HCT116 (cell line): ENCODE data around the gene RNF214. TPM values are rescaled to one million over a fixed set of nuclear protein-coding genes. Genes with fewer than 3 reads are reported as not detected.

ENCODE experiments used
- ATAC-seq: fragments of 200-7000 bp; cut with Tn5 transposase; 2 replicates; pipeline ENCODE4 v1.9.1; 2020; ENCODE audit warnings: mild to moderate bottlenecking, moderate library complexity
- BruUV-seq: library from RNA; stranded (reverse); fragments of 400-500 nt; replicated peaks from 2 replicates; lab custom pipeline; 2021; lab: Mats Ljungman, UMichigan
- CTCF ChIA-PET: fragments of 300-600 bp; sonication (Branson Sonifier 250); formaldehyde crosslinking; loops from one replicate; lab custom pipeline; 2021; ENCODE audit warnings: antibody characterized with exemption; lab: Charles Lee
- POLR2A ChIA-PET: fragments of 300-600, 350-600 bp; sonication (Branson Sonifier 250); formaldehyde crosslinking; loops from one replicate; lab custom pipeline; 2021; ENCODE audit warnings: antibody characterized with exemption; lab: Charles Lee
- RAD21 ChIA-PET, 2 experiments: fragments of 300-600 bp; sonication (Branson Sonifier 250); formaldehyde crosslinking; loops; one replicate each; lab custom pipeline; 2023; ENCODE audit warnings: low total read pairs in 2 of 2; ENCODE audit not compliant: uncharacterized antibody in 2 of 2, unreplicated experiment in 2 of 2, low non-redundant PET in 1 of 2; lab: Charles Lee
- DNase-seq: peaks from one replicate; pipeline ENCODE4 v3.0.0-alpha.2; 2010; ENCODE audit warnings: low read depth, low spot score
- H2AFZ ChIP-seq: fragments of 200-600 bp; shearing (Covaris generic), sonication (generic); 2 replicates; pipeline ENCODE4 v1.6.1; 2017; ENCODE audit warnings: low read depth, mixed run types, mixed read lengths, antibody characterized with exemption, low read length; ENCODE audit not compliant: poor library complexity, severe bottlenecking
- H3K27ac ChIP-seq: 2 replicates; pipeline ENCODE4 v1.5.1; 2012; ENCODE audit warnings: low read depth, low read length
- H3K27me3 ChIP-seq: fragments of 200-600 bp; sonication (generic); 2 replicates; pipeline ENCODE4 v1.6.1; 2016; ENCODE audit warnings: mixed run types, low read length, mixed read lengths; ENCODE audit not compliant: insufficient read depth
- H3K36me3 ChIP-seq, 2 experiments: fragments of 200-500 bp in 1 of 2; fragments of 200-600 bp in 1 of 2; sonication (Bioruptor generic) in 1 of 2; sonication (generic) in 1 of 2; 2 replicates each; pipeline versions ENCODE4 v1.5.1 to v1.6.1; 2014 to 2016; ENCODE audit warnings: low read length in 2 of 2, inconsistent platforms in 1 of 2, mixed read lengths in 1 of 2, mixed run types in 1 of 2; ENCODE audit not compliant: insufficient read depth in 2 of 2, control insufficient read depth in 1 of 2
- H3K4me1 ChIP-seq, 2 experiments: fragments of 200-600 bp in 1 of 2; sonication (generic) in 1 of 2; 2 replicates each; pipeline versions ENCODE4 v1.5.1 to v1.6.1; 2012 to 2017; ENCODE audit warnings: low read length in 2 of 2, inconsistent platforms in 1 of 2, mild to moderate bottlenecking in 1 of 2, mixed read lengths in 1 of 2, mixed run types in 1 of 2, moderate library complexity in 1 of 2; ENCODE audit not compliant: insufficient read depth in 2 of 2, control insufficient read depth in 1 of 2
- H3K4me2 ChIP-seq: fragments of 200-600 bp; sonication (generic); 2 replicates; pipeline ENCODE4 v1.6.1; 2017; ENCODE audit warnings: mixed run types, low read length, mixed read lengths
- H3K4me3 ChIP-seq, 2 experiments: fragments of 200-600 bp in 1 of 2; sonication (generic) in 1 of 2; replicated peaks in 1 of 2; 2 replicates each; pipeline ENCODE4 v1.5.1; 2011 to 2016; ENCODE audit warnings: low read length in 2 of 2, control low read depth in 1 of 2, low read depth in 1 of 2, mild to moderate bottlenecking in 1 of 2, mixed read lengths in 1 of 2, mixed run types in 1 of 2
- H3K79me2 ChIP-seq: fragments of 200-600 bp; sonication (generic); 2 replicates; pipeline ENCODE4 v1.6.1; 2017; ENCODE audit warnings: mild to moderate bottlenecking, mixed run types, low read length, moderate library complexity, mixed read lengths; ENCODE audit not compliant: insufficient read depth
- H3K9ac ChIP-seq: fragments of 200-600 bp; sonication (generic); 2 replicates; pipeline ENCODE4 v1.6.1; 2016; ENCODE audit warnings: low read length, mixed read lengths
- H3K9me2 ChIP-seq: fragments of 200-600 bp; sonication (generic), shearing (Covaris generic); 2 replicates; pipeline ENCODE4 v1.6.1; 2017; ENCODE audit warnings: mixed run types, mild to moderate bottlenecking, moderate library complexity; ENCODE audit not compliant: insufficient read depth
- H3K9me3 ChIP-seq, 2 experiments: fragments of 200-500 bp in 1 of 2; fragments of 200-600 bp in 1 of 2; sonication (Bioruptor generic) in 1 of 2; sonication (generic) in 1 of 2; 2 replicates each; pipeline ENCODE4 v1.6.1; 2014 to 2017; ENCODE audit warnings: low read length in 2 of 2, mixed read lengths in 2 of 2, inconsistent platforms in 1 of 2, low read depth in 1 of 2, mild to moderate bottlenecking in 1 of 2, mixed run types in 1 of 2, moderate library complexity in 1 of 2; ENCODE audit not compliant: control insufficient read depth in 1 of 2, insufficient read depth in 1 of 2
- H4K20me1 ChIP-seq: fragments of 200-600 bp; sonication (generic), shearing (Covaris generic); 2 replicates; pipeline ENCODE4 v1.6.1; 2017; ENCODE audit warnings: mixed run types, mild to moderate bottlenecking, moderate library complexity; ENCODE audit not compliant: insufficient read depth
- CEBPB ChIP-seq: IDR thresholded peaks from 2 replicates; pipeline ENCODE4 v1.6.1; 2012; ENCODE audit warnings: low read depth
- EZH2 ChIP-seq: fragments of 200-600 bp; sonication (generic); IDR thresholded peaks from 2 replicates; pipeline ENCODE4 v1.6.1; 2017; ENCODE audit warnings: antibody characterized with exemption, mixed run types
- EZH2phosphoT487 ChIP-seq: fragments of 200-600 bp; IDR thresholded peaks from 2 replicates; pipeline ENCODE4 v1.6.1; 2018; ENCODE audit warnings: antibody characterized with exemption, borderline replicate concordance
- JUND ChIP-seq: IDR thresholded peaks from 2 replicates; pipeline ENCODE4 v1.6.1; 2012
- POLR2AphosphoS5 ChIP-seq: IDR thresholded peaks from 2 replicates; pipeline ENCODE4 v1.6.1; 2011; ENCODE audit warnings: mild to moderate bottlenecking, low read depth, low read length, moderate library complexity
- RAD21 ChIP-seq: IDR thresholded peaks from 2 replicates; pipeline ENCODE4 v1.6.1; 2012; ENCODE audit warnings: low read depth, mild to moderate bottlenecking
- SIN3A ChIP-seq: IDR thresholded peaks from 2 replicates; pipeline ENCODE4 v1.6.1; 2012; ENCODE audit warnings: low read depth
- SP1 ChIP-seq: IDR thresholded peaks from 2 replicates; pipeline ENCODE4 v1.6.1; 2012; ENCODE audit warnings: low read depth
- TCF7L2 ChIP-seq: IDR thresholded peaks from 2 replicates; pipeline ENCODE4 v1.7.0; 2011; ENCODE audit warnings: borderline replicate concordance, inconsistent platforms; ENCODE audit not compliant: insufficient read depth, insufficient read length; ENCODE audit errors: extremely low read depth
- YY1 ChIP-seq: IDR thresholded peaks from 2 replicates; pipeline ENCODE4 v1.6.1; 2011; ENCODE audit warnings: low read length, low read depth, moderate library complexity, mild to moderate bottlenecking; ENCODE audit not compliant: insufficient replicate concordance; ENCODE audit errors: extremely low read depth
- ZFX ChIP-seq: fragments of 450-650 bp; IDR thresholded peaks from 2 replicates; pipeline ENCODE4 v1.6.1; 2017
- ZNF274 ChIP-seq: fragments of 200-500 bp; sonication (Bioruptor generic); IDR thresholded peaks from 2 replicates; pipeline ENCODE4 v1.6.1; 2014; ENCODE audit warnings: mild to moderate bottlenecking, low read depth, low read length, inconsistent platforms
- intact Hi-C: fragments of 100-400 bp; cut with micrococcal nuclease; formaldehyde crosslinking; loops from 2 replicates; pipeline ENCODE4 v1.10.0; 2022
- total RNA-seq: library from RNA; stranded (reverse); gene quantifications from one replicate; pipeline ENCODE4 v1.2.1, GENCODE V29; 2021; ENCODE audit not compliant: unreplicated experiment
- TF ChIP-seq, protein P1 (sequence below): IDR thresholded peaks from 2 replicates; pipeline ENCODE4 v1.6.1; 2012; ENCODE audit warnings: low read depth
- TF ChIP-seq, protein P2 (sequence below): IDR thresholded peaks from 2 replicates; pipeline ENCODE4 v1.6.1; 2011; ENCODE audit warnings: mild to moderate bottlenecking, low read length, moderate library complexity; ENCODE audit not compliant: insufficient replicate concordance; ENCODE audit errors: extremely low read depth
- TF ChIP-seq, protein P3 (sequence below): IDR thresholded peaks from 2 replicates; pipeline ENCODE4 v1.6.1; 2012
- TF ChIP-seq, protein P4 (sequence below): IDR thresholded peaks from 2 replicates; pipeline ENCODE4 v1.6.1; 2012

RNF214 gene
- total RNA-seq, 1 experiment from 2014 or later: 29.3 TPM

DNA sequence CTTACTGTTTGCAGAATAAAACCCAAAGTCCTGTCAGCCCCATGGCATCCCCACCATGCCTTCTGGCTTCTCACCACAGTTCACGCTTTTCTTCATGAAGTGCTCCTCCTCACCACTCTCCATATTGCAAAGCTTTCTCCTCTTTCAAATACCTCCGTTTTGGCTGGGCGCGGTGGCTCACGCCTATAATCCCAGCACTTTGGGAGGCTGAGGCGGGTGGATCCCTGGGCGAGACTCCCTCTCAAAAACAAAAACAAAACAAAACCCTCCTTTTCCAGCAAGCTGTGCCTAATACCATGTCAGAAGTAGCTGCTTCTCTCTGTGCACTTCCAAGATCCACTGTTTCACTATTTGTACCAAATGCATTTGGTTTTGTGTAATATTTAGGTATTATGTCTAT is 76.8 kb downstream of the RNF214 start:
- POLR2A ChIA-PET: no interaction called here
- H2AFZ ChIP-seq: no peak overlapping the region
- TF ChIP-seq, protein P1, sequence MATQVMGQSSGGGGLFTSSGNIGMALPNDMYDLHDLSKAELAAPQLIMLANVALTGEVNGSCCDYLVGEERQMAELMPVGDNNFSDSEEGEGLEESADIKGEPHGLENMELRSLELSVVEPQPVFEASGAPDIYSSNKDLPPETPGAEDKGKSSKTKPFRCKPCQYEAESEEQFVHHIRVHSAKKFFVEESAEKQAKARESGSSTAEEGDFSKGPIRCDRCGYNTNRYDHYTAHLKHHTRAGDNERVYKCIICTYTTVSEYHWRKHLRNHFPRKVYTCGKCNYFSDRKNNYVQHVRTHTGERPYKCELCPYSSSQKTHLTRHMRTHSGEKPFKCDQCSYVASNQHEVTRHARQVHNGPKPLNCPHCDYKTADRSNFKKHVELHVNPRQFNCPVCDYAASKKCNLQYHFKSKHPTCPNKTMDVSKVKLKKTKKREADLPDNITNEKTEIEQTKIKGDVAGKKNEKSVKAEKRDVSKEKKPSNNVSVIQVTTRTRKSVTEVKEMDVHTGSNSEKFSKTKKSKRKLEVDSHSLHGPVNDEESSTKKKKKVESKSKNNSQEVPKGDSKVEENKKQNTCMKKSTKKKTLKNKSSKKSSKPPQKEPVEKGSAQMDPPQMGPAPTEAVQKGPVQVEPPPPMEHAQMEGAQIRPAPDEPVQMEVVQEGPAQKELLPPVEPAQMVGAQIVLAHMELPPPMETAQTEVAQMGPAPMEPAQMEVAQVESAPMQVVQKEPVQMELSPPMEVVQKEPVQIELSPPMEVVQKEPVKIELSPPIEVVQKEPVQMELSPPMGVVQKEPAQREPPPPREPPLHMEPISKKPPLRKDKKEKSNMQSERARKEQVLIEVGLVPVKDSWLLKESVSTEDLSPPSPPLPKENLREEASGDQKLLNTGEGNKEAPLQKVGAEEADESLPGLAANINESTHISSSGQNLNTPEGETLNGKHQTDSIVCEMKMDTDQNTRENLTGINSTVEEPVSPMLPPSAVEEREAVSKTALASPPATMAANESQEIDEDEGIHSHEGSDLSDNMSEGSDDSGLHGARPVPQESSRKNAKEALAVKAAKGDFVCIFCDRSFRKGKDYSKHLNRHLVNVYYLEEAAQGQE: no peak
- no peak for TF ChIP-seq TCF7L2
- no peak for TF ChIP-seq CEBPB
- no peak for TF ChIP-seq YY1
- TF ChIP-seq JUND: no peak
- no peak for TF ChIP-seq ZFX
- TF ChIP-seq SIN3A: no peak
- no TSS peak for BruUV-seq
- no peaks in the 10 kb centered on the region for H4K20me1 ChIP-seq
- ATAC-seq (no peak), DNase-seq (no peak)
- RAD21 ChIA-PET: no interaction called here
- no peaks in the 10 kb centered on the region for H3K9me3 ChIP-seq
- no peaks in the 10 kb centered on the region for H3K4me1 ChIP-seq
- no peaks in the 10 kb centered on the region for H3K79me2 ChIP-seq
- no peak overlapping the region for H3K9ac ChIP-seq
- no peak overlapping the region for H3K4me2 ChIP-seq
- H3K4me3 ChIP-seq: no peak overlapping the region
- H3K36me3 ChIP-seq: no peaks in the 10 kb centered on the region
- CTCF ChIA-PET: no interaction called here
- no peaks in the 10 kb centered on the region for H3K27me3 ChIP-seq
- no peak overlapping the region for H3K27ac ChIP-seq
- intact Hi-C loops: no loop called here
- no peaks in the 10 kb centered on the region for H3K9me2 ChIP-seq

GRCh38 chr11:117313091-117313490 is 80.6 kb downstream of the RNF214 start:
- DNase-seq (no peak), ATAC-seq (no peak)
- RAD21 ChIA-PET: no interaction called here
- no peaks in the 10 kb centered on the region for H3K36me3 ChIP-seq
- BruUV-seq: no TSS peak
- H3K4me2 ChIP-seq: no peak overlapping the region
- no peaks in the 10 kb centered on the region for H3K27me3 ChIP-seq
- H3K9me3 ChIP-seq: no peaks in the 10 kb centered on the region
- H3K9me2 ChIP-seq: no peaks in the 10 kb centered on the region
- peaks cover 7 to 16% of the 10 kb centered on the region in 2 experiments; a peak in 3 of 4 replicates for H3K4me1 ChIP-seq
- no peak overlapping the region for H3K27ac ChIP-seq
- H3K9ac ChIP-seq: no peak overlapping the region
- no peak overlapping the region for H3K4me3 ChIP-seq
- POLR2A ChIA-PET: no interaction called here
- intact Hi-C loops: no loop called here
- H3K79me2 ChIP-seq: no peaks in the 10 kb centered on the region
- H2AFZ ChIP-seq: no peak overlapping the region
- H4K20me1 ChIP-seq: no peaks in the 10 kb centered on the region
- CTCF ChIA-PET: no interaction called here
- no peak for TF ChIP-seq SIN3A
- no peak for TF ChIP-seq TCF7L2
- TF ChIP-seq, protein P2, sequence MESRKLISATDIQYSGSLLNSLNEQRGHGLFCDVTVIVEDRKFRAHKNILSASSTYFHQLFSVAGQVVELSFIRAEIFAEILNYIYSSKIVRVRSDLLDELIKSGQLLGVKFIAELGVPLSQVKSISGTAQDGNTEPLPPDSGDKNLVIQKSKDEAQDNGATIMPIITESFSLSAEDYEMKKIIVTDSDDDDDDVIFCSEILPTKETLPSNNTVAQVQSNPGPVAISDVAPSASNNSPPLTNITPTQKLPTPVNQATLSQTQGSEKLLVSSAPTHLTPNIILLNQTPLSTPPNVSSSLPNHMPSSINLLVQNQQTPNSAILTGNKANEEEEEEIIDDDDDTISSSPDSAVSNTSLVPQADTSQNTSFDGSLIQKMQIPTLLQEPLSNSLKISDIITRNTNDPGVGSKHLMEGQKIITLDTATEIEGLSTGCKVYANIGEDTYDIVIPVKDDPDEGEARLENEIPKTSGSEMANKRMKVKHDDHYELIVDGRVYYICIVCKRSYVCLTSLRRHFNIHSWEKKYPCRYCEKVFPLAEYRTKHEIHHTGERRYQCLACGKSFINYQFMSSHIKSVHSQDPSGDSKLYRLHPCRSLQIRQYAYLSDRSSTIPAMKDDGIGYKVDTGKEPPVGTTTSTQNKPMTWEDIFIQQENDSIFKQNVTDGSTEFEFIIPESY: no peak
- TF ChIP-seq RAD21: no peak
- no peak for TF ChIP-seq EZH2
- TF ChIP-seq, protein P3, sequence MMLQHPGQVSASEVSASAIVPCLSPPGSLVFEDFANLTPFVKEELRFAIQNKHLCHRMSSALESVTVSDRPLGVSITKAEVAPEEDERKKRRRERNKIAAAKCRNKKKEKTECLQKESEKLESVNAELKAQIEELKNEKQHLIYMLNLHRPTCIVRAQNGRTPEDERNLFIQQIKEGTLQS: no peak
- TF ChIP-seq SP1: no peak
- no peak for TF ChIP-seq POLR2AphosphoS5
- no peak for TF ChIP-seq ZNF274
- TF ChIP-seq CEBPB: no peak
- TF ChIP-seq ZFX: no peak
- TF ChIP-seq, protein P4, sequence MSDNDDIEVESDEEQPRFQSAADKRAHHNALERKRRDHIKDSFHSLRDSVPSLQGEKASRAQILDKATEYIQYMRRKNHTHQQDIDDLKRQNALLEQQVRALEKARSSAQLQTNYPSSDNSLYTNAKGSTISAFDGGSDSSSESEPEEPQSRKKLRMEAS: no peak
- no peak for TF ChIP-seq EZH2phosphoT487
